ENCODE results near the gene CHIA. TPM values are rescaled to one million over a fixed set of nuclear protein-coding genes. Genes with fewer than 3 reads are reported as not detected.

CHIA gene
- total and polyA plus RNA-seq, 2 of the 4 experiments (the other 2 are of a cell fraction): not detected

- POLR2A ChIA-PET (ENCODE audit: unreplicated experiment): no interaction called here
- WGBS, 2 experiments (ENCODE audit: extremely low coverage in 2 of 2, insufficient read length in 1 of 2): no CpG with 5 or more reads among the region's 4 CpGs
- Histone ChIP-seq H3K56ac (ENCODE audit: extremely low read depth, insufficient read depth, low read length) (no peak overlapping the region), H4K91ac (ENCODE audit: insufficient read depth, low read depth, low read length) (no peak overlapping the region), H3K9me1 (ENCODE audit: insufficient read depth, low read length) (no peaks in the 10 kb centered on the region), H3K18ac (ENCODE audit: low read depth, low read length) (no peak overlapping the region), H4K20me1 (ENCODE audit: insufficient read depth, low read length) (no peaks in the 10 kb centered on the region), H3K4me3 (ENCODE audit: insufficient read depth, low read depth, low read length) (no peak overlapping the region), H4K8ac (ENCODE audit: low read depth in 2 of 2, low read length in 2 of 2) (no peak overlapping the region), H2BK5ac (ENCODE audit: low read depth, low read length, poor library complexity, severe bottlenecking) (no peak overlapping the region), H3K27ac (ENCODE audit: insufficient read depth, low read length) (no peak overlapping the region), H3K4me1 (ENCODE audit: control insufficient read depth, insufficient read depth, low read length) (no peaks in the 10 kb centered on the region), H2BK15ac (ENCODE audit: low read depth, low read length) (no peak overlapping the region), H3K36me3 (ENCODE audit: control insufficient read depth, insufficient read depth, low read length) (no peaks in the 10 kb centered on the region), H3K9ac (ENCODE audit: low read depth, low read length) (no peak overlapping the region), H2AK9ac (replicated peaks; ENCODE audit: low read depth, low read length, poor library complexity) (no peak overlapping the region), H3K4ac (ENCODE audit: low read depth, low read length) (no peak overlapping the region), H3K27me3 (ENCODE audit: control insufficient read depth, insufficient read depth, low read length) (peaks cover 19% of the 10 kb centered on the region), H2BK20ac (ENCODE audit: low read depth, low read length) (no peak overlapping the region), H2BK120ac (ENCODE audit: low read depth, low read length) (no peak overlapping the region), H3K4me2 (ENCODE audit: low read depth, low read length) (no peak overlapping the region), H3K14ac (replicated peaks; ENCODE audit: low read depth, low read length) (no peak overlapping the region), H3K23ac (ENCODE audit: low read depth, low read length) (no peak overlapping the region), H4K5ac (ENCODE audit: low read depth, low read length) (no peak overlapping the region), H2AFZ (replicated peaks; ENCODE audit: low read length, poor library complexity) (no peak overlapping the region), H2AK5ac (ENCODE audit: low read depth, low read length) (no peak overlapping the region), H3K9me3 (ENCODE audit: control insufficient read depth, insufficient read depth, low read length) (peaks cover 2% of the 10 kb centered on the region; the same call in 1 of the 2 replicates), H3K79me1 (ENCODE audit: low read depth in 1 of 2, low read length in 2 of 2) (no peaks in the 10 kb centered on the region)
- DNase-seq (no peak), ATAC-seq (ENCODE audit: low read depth) (no peak)
- CTCF ChIA-PET: no interaction called here
- intact Hi-C loops (cut with micrococcal nuclease) (no loop called here), dilution Hi-C loops (cut with HindIII; ENCODE audit: low sequenced_read_pairs, unreplicated experiment) (no loop called here), in situ Hi-C loops (cut with MboI; ENCODE audit: low sequenced_read_pairs) (no loop called here)
- no TSS peak for BruUV-seq (replicated peaks)
- TF ChIP-seq FOS (IDR thresholded peaks at IDR 0.05; ENCODE audit: low read depth, low read length) (no peak), RCOR1 (IDR thresholded peaks at IDR 0.05; ENCODE audit: insufficient replicate concordance, low read length) (no peak), USF2 (IDR thresholded peaks at IDR 0.05; ENCODE audit: low read depth, low read length) (no peak), MXI1 (IDR thresholded peaks at IDR 0.05; ENCODE audit: borderline replicate concordance, low read depth, low read length) (no peak), ELK1 (IDR thresholded peaks at IDR 0.05; ENCODE audit: borderline replicate concordance, low read depth, low read length) (no peak), CEBPB (IDR thresholded peaks at IDR 0.05; ENCODE audit: low read depth, low read length) (no peak), POLR2A (IDR thresholded peaks at IDR 0.05; ENCODE audit: low read depth, low read length) (no peak), SMC3 (IDR thresholded peaks at IDR 0.05; ENCODE audit: low read depth, low read length) (no peak), BHLHE40 (IDR thresholded peaks at IDR 0.05; ENCODE audit: low read depth, low read length) (no peak), RFX5 (IDR thresholded peaks at IDR 0.05; ENCODE audit: low read depth, low read length) (no peak), MAZ (IDR thresholded peaks at IDR 0.05; ENCODE audit: borderline replicate concordance, low read depth, low read length) (no peak), MAFK (IDR thresholded peaks at IDR 0.05; ENCODE audit: low read depth, low read length) (no peak), RAD21 (IDR thresholded peaks at IDR 0.05; ENCODE audit: low read length) (no peak), CHD1 (IDR thresholded peaks at IDR 0.05; ENCODE audit: low read depth, low read length) (no peak), CTCF (conservative IDR thresholded peaks at IDR 0.05; ENCODE audit: low read depth, low read length) (no peak), NFE2L2 (IDR thresholded peaks at IDR 0.05; ENCODE audit: low read depth, low read length) (no peak)
Measured at GRCh38 chr1:111274653-111275052, 16.0 kb upstream of the CHIA start.
